Islet of Langerhans (tissue), 1 donor: ENCODE measurements around the gene IL13.

Source experiments
- FAIRE-seq: peaks from one replicate; lab custom pipeline; 2011; peaks lifted over from hg19 to GRCh38; lab: Jason Lieb, UNC

The IL13 gene

GRCh38 chr5:132669966-132670882 lies 12.3 kb downstream of the IL13 start:
- FAIRE-seq = no peak

- no peak for FAIRE-seq
Measured at GRCh38 chr5:132671000-132671399, 13.0 kb downstream of the IL13 start.

GRCh38 chr5:132673488-132673887 lies 15.5 kb downstream of the IL13 start:
- no peak for FAIRE-seq

- no peak for FAIRE-seq
Measured at GRCh38 chr5:132673939-132674630, 16.1 kb downstream of the IL13 start, which contains the start of gene IL4. TSS of gene IL4 (plus strand) at chr5:132673989. CDS start at chr5:132674051, 62 bp downstream.

- FAIRE-seq = no peak
Measured at GRCh38 chr5:132674671-132675506, 16.9 kb downstream of the IL13 start.

- FAIRE-seq = no peak
Measured at GRCh38 chr5:132675936-132676689, 18.1 kb downstream of the IL13 start.

- FAIRE-seq = no peak
Measured at GRCh38 chr5:132677191-132677590, 19.2 kb downstream of the IL13 start.

GRCh38 chr5:132677682-132678400 lies 19.9 kb downstream of the IL13 start:
- no peak for FAIRE-seq

- FAIRE-seq = no peak
Measured at GRCh38 chr5:132678735-132679134, 20.8 kb downstream of the IL13 start.

GRCh38 chr5:132679166-132679565 lies 21.2 kb downstream of the IL13 start:
- no peak for FAIRE-seq

- FAIRE-seq = no peak
Measured at GRCh38 chr5:132679717-132680380, 21.9 kb downstream of the IL13 start.

GRCh38 chr5:132680780-132681475 lies 23.0 kb downstream of the IL13 start:
- FAIRE-seq = no peak

- FAIRE-seq = no peak
Measured at GRCh38 chr5:132681476-132681831, 23.5 kb downstream of the IL13 start.

- FAIRE-seq = no peak
Measured at GRCh38 chr5:132681983-132682382, 24.0 kb downstream of the IL13 start.

- no peak for FAIRE-seq
Measured at GRCh38 chr5:132684491-132684890, 26.5 kb downstream of the IL13 start.

- no peak for FAIRE-seq
Measured at GRCh38 chr5:132684922-132685720, 27.1 kb downstream of the IL13 start.

- no peak for FAIRE-seq
Measured at GRCh38 chr5:132686193-132686592, 28.2 kb downstream of the IL13 start.

GRCh38 chr5:132687995-132688394 lies 30.0 kb downstream of the IL13 start:
- FAIRE-seq = no peak
